OCI-LY3 (cell line): ENCODE measurements around the gene PCYT2.

Experiments used
- H2AFZ ChIP-seq: fragments of 200-600, 300-600 bp; shearing (Covaris generic); 2 replicates; pipeline ENCODE4 v1.6.0; 2014; ENCODE audit warnings: antibody characterized with exemption, low read depth, low read length
- H3K27ac ChIP-seq: fragments of 200-600, 300-600 bp; sonication (generic); 2 replicates; pipeline ENCODE4 v1.5.1; 2014; ENCODE audit warnings: mild to moderate bottlenecking, low read length, moderate library complexity, mixed read lengths
- H3K27me3 ChIP-seq: fragments of 200-600, 300-600 bp; sonication (generic); 2 replicates; pipeline ENCODE4 v1.6.1; 2014; ENCODE audit warnings: low read depth, low read length, mixed read lengths
- H3K36me3 ChIP-seq: fragments of 200-600, 300-600 bp; sonication (generic); replicated peaks from 2 replicates; pipeline ENCODE3; 2014; ENCODE audit warnings: low read depth, low read length, mixed read lengths
- H3K4me1 ChIP-seq: fragments of 300-600, 200-600 bp; sonication (generic); 2 replicates; pipeline ENCODE4 v1.6.1; 2014; ENCODE audit warnings: low read length, mixed read lengths
- H3K4me2 ChIP-seq: fragments of 200-600, 300-600 bp; sonication (generic); 2 replicates; pipeline ENCODE4 v1.6.1; 2014; ENCODE audit warnings: low read length, mixed read lengths
- H3K4me3 ChIP-seq: fragments of 300-600, 200-600 bp; sonication (generic); 2 replicates; pipeline ENCODE4 v1.5.1; 2014; ENCODE audit warnings: antibody characterized with exemption, mild to moderate bottlenecking, low read length, moderate library complexity
- H3K79me2 ChIP-seq: fragments of 300-600, 200-600 bp; shearing (Covaris generic); 2 replicates; pipeline ENCODE4 v1.6.1; 2014; ENCODE audit warnings: mild to moderate bottlenecking, low read length, mixed read lengths
- H3K9ac ChIP-seq: fragments of 300-600, 200-600 bp; shearing (Covaris generic); 2 replicates; pipeline ENCODE4 v1.6.0; 2014; ENCODE audit warnings: mild to moderate bottlenecking, low read length, moderate library complexity
- H3K9me3 ChIP-seq: fragments of 200-600, 300-600 bp; shearing (Covaris generic); 2 replicates; pipeline ENCODE4 v1.6.1; 2014; ENCODE audit warnings: low read length, mixed read lengths; ENCODE audit not compliant: insufficient read depth
- H4K20me1 ChIP-seq: fragments of 200-600, 300-600 bp; sonication (generic); 2 replicates; pipeline ENCODE4 v1.6.1; 2016; ENCODE audit warnings: low read length, mixed read lengths; ENCODE audit not compliant: insufficient read depth
- CTCF ChIP-seq: fragments of 200-600, 300-600 bp; sonication (generic); IDR thresholded peaks from 2 replicates; pipeline ENCODE4 v1.5.1; 2014; ENCODE audit warnings: antibody characterized with exemption, low read length, low read depth
- EZH2phosphoT487 ChIP-seq: fragments of 200-600 bp; shearing (Covaris generic); IDR thresholded peaks from 2 replicates; pipeline ENCODE4 v1.6.1; 2018; ENCODE audit warnings: antibody characterized with exemption, mixed run types, low read depth

PCYT2 gene

GRCh38 chr17:81934850-81935708 is 23.9 kb upstream of the PCYT2 start:
- no peak overlapping the region for H3K9ac ChIP-seq

GRCh38 chr17:81934098-81934757 is 23.0 kb upstream of the PCYT2 start:
- Histone ChIP-seq H3K79me2 (peaks cover 7% of the 10 kb centered on the region; the same call in 1 of the 2 replicates), H3K36me3 (no peaks in the 10 kb centered on the region), H3K4me2 (no peak overlapping the region), H3K4me1 (no peaks in the 10 kb centered on the region), H2AFZ (no peak overlapping the region), H3K27ac (no peak overlapping the region), H3K9ac (no peak overlapping the region), H3K27me3 (no peaks in the 10 kb centered on the region), H4K20me1 (no peaks in the 10 kb centered on the region), H3K4me3 (no peak overlapping the region), H3K9me3 (no peaks in the 10 kb centered on the region)
- TF ChIP-seq EZH2phosphoT487: no peak
- no peak for TF ChIP-seq CTCF

More at GRCh38 chr17:81934850-81935708, 23.9 kb upstream of the PCYT2 start:
- Histone ChIP-seq H3K4me3 (no peak overlapping the region), H3K79me2 (peaks cover 6% of the 10 kb centered on the region; the same call in 1 of the 2 replicates), H3K36me3 (no peaks in the 10 kb centered on the region), H3K9me3 (no peaks in the 10 kb centered on the region), H4K20me1 (no peaks in the 10 kb centered on the region), H3K27ac (no peak overlapping the region), H3K27me3 (no peaks in the 10 kb centered on the region), H3K4me1 (no peaks in the 10 kb centered on the region), H2AFZ (no peak overlapping the region), H3K4me2 (no peak overlapping the region)
- no peak for TF ChIP-seq CTCF

DNA sequence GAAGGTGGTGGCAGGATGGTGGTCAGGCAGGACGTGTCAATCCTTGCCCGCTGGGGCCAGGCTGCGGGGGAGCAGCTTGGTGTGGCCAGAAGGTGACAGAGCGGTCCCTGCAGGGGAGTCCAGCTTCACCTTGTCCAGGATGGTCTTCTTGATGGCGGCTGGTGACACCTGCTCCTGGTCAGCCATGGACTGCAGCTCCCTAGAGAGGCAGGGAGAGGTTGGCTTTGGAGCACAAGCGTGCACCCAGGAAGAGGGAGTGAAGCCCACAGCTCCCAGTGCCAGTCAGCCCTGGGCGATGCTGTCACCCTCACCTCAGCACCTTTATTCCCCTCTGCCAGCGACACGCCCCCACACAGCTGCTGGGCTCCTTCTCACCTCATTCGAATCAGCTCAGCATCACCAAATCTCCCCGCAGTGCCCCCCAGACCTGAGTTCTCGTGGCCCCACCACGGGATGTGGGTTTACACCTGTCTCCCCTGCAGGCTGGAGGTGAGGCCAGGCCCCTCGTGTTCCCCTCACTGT is 22.0 kb upstream of the PCYT2 start:
- Histone ChIP-seq H3K79me2 (peaks cover 16% of the 10 kb centered on the region; the same call in 1 of the 2 replicates), H3K4me2 (no peak overlapping the region), H3K27ac (no peak overlapping the region), H3K4me1 (peaks cover 7% of the 10 kb centered on the region; the same call in 1 of the 2 replicates), H4K20me1 (no peaks in the 10 kb centered on the region), H3K9me3 (no peaks in the 10 kb centered on the region), H3K27me3 (no peaks in the 10 kb centered on the region), H3K36me3 (no peaks in the 10 kb centered on the region), H3K4me3 (no peak overlapping the region), H2AFZ (no peak overlapping the region), H3K9ac (no peak overlapping the region)
- TF ChIP-seq CTCF (no peak), EZH2phosphoT487 (no peak)
